Measurements from ENCODE around the gene NEK7.

- TF ChIP-seq CTCF (IDR thresholded peaks at IDR 0.05) = no peak
- TF ChIP-seq POLR2A (IDR thresholded peaks at IDR 0.05) = no peak
Observed at GRCh38 chr1:198125995-198126735, 30.6 kb upstream of the NEK7 start.

Data from lower leg skin (tissue), 3 donors.